T47D (cell line): ENCODE measurements around the gene NHERF1.

ENCODE experiments used
- DNase-seq, 2 experiments: peaks; one replicate each; pipeline versions ENCODE4 v3.0.0 to v3.0.0-alpha.2; 2011 to 2012; ENCODE audit warnings: low read depth in 1 of 2, low spot score in 1 of 2
- JUND ChIP-seq: IDR thresholded peaks from 2 replicates; pipeline ENCODE4 v1.6.1; 2012; ENCODE audit warnings: low read depth
- in situ Hi-C: cut with HindIII; loops from 2 replicates; pipeline ENCODE4 v1.10.0; 2016; ENCODE audit warnings: low sequenced_read_pairs, low pct_unique_long_range_greater_than_20kb

The NHERF1 gene

GRCh38 chr17:74745548-74746177 lies 2.8 kb upstream of the NHERF1 start:
- no peak for TF ChIP-seq JUND
- no peak for DNase-seq
- in situ Hi-C loops = no loop called here

- no peak for DNase-seq
- no peak for TF ChIP-seq JUND
- in situ Hi-C loops = no loop called here
These were observed 2.1 kb upstream of the NHERF1 start for GRCh38 chr17:74746376-74746775.

- in situ Hi-C loops = no loop called here
- peak in 1 of 2 experiments; percentile 49 for DNase-seq
- TF ChIP-seq JUND = no peak
These were observed 1.5 kb upstream of the NHERF1 start for GRCh38 chr17:74746922-74747321.

- in situ Hi-C loops = no loop called here
- TF ChIP-seq JUND = no peak
- DNase-seq = peak in 1 of 2 experiments; percentile 94
These were observed 224 bp upstream of the NHERF1 start for GRCh38 chr17:74748279-74748528.

- TF ChIP-seq JUND = no peak
- peak in 1 of 2 experiments; percentile 77 for DNase-seq
- in situ Hi-C loops = no loop called here
These were observed 1.0 kb downstream of the NHERF1 start for GRCh38 chr17:74749279-74750038.

GRCh38 chr17:74750039-74750326 lies 1.6 kb downstream of the NHERF1 start:
- TF ChIP-seq JUND = no peak
- in situ Hi-C loops = no loop called here
- DNase-seq = no peak

GRCh38 chr17:74750327-74751069 lies 2.1 kb downstream of the NHERF1 start:
- TF ChIP-seq JUND = no peak
- in situ Hi-C loops = no loop called here
- peak in 1 of 2 experiments; percentile 93 for DNase-seq

GRCh38 chr17:74752415-74752814 lies 4.0 kb downstream of the NHERF1 start:
- in situ Hi-C loops = no loop called here
- no peak for DNase-seq
- TF ChIP-seq JUND = no peak

- peak in 1 of 2 experiments; percentile 47 for DNase-seq
- TF ChIP-seq JUND = no peak
- in situ Hi-C loops = no loop called here
These were observed 4.5 kb downstream of the NHERF1 start for GRCh38 chr17:74752822-74753401.

GRCh38 chr17:74754832-74755231 lies 6.4 kb downstream of the NHERF1 start:
- peak in 1 of 2 experiments; percentile 62 for DNase-seq
- in situ Hi-C loops = no loop called here
- no peak for TF ChIP-seq JUND

GRCh38 chr17:74755533-74755932 lies 7.1 kb downstream of the NHERF1 start:
- DNase-seq = peak in 1 of 2 experiments; percentile 32
- TF ChIP-seq JUND = no peak
- in situ Hi-C loops = no loop called here

- DNase-seq = peak in 1 of 2 experiments; percentile 50
- in situ Hi-C loops = no loop called here
- TF ChIP-seq JUND = no peak
These were observed 8.5 kb downstream of the NHERF1 start for GRCh38 chr17:74756891-74757290.

GRCh38 chr17:74757502-74757901 lies 9.1 kb downstream of the NHERF1 start:
- peak in 1 of 2 experiments; percentile 93 for DNase-seq
- in situ Hi-C loops = no loop called here
- no peak; the same call in 1 of the 2 replicates for TF ChIP-seq JUND
